Pancreas (tissue), 10 donors: ENCODE measurements around the gene PIK3CD. TPM values are rescaled to one million over a fixed set of nuclear protein-coding genes. Genes with fewer than 3 reads are reported as not detected.

Experiments used
- ATAC-seq, 4 donors: fragments of 200-7000 bp; cut with Tn5 transposase; one replicate each; pipeline versions ENCODE4 v1.8.0 to v1.9.1; 2020; ENCODE audit warnings: mild to moderate bottlenecking in 4 of 4, moderate library complexity in 4 of 4
- DNase-seq, 6 donors: peaks; one replicate each; pipeline ENCODE4 v3.0.0-alpha.2; 2020
- FAIRE-seq: peaks from 2 replicates; lab custom pipeline; 2012; peaks lifted over from hg19 to GRCh38; lab: Jason Lieb, UNC
- H3K27ac ChIP-seq, 4 donors: fragments of 200-600 bp; sonication (generic); 1 replicate in 3 of 4; 2 replicates in 1 of 4; pipeline versions ENCODE4 v1.5.0 to v1.8.0; 2020
- H3K27me3 ChIP-seq, 4 donors: fragments of 200-600 bp; one replicate each; pipeline ENCODE4 v1.8.0; 2021
- H3K36me3 ChIP-seq, 3 donors: fragments of 200-600 bp; sonication (generic) in 1 of 3; one replicate each; pipeline versions ENCODE4 v1.5.0 to v1.8.0; 2020 to 2021
- H3K4me1 ChIP-seq, 3 donors: fragments of 200-600 bp; one replicate each; pipeline ENCODE4 v1.8.0; 2021
- H3K4me3 ChIP-seq, 4 donors: fragments of 200-600 bp; sonication (generic) in 2 of 4; one replicate each; pipeline versions ENCODE4 v1.5.0 to v1.8.0; 2020 to 2021
- H3K9me3 ChIP-seq, 4 donors: fragments of 200-600 bp; one replicate each; pipeline ENCODE4 v1.8.0; 2021
- WGBS, 2 donors: extraction: QIAGEN DNeasy Blood & Tissue Kit; methylation state at CpG; one replicate each; pipeline ENCODE4 v1.1.7; 2013; 5-methylcytosine and 5-hydroxymethylcytosine counted together
- intact Hi-C, 3 donors: fragments of 100-400 bp; cut with DNase I; formaldehyde crosslinking; loops; one replicate each; pipeline versions ENCODE4 v1.11.1 to v1.14.2; 2022
- polyA plus RNA-seq, 2 donors: library from polyadenylated mRNA; stranded (reverse); fragments of 200-250 nt; gene quantifications; one replicate each; pipeline ENCODE4 v1.2.3, GENCODE V29; 2013
- total RNA-seq, 6 donors: library from RNA; stranded (reverse); fragmentation: NEBNext Ultra II Directional in 4 of 6; extraction: Animal tissue kit (Norgen Biotek cat#: 25700) in 4 of 6; gene quantifications; one replicate each; pipeline versions ENCODE4 v1.2.1 to v1.2.4, GENCODE V29; 2021 to 2023
- TF ChIP-seq, protein P1 (sequence below), 4 donors: fragments of 200-600 bp; sonication (generic) in 3 of 4; IDR thresholded peaks; one replicate each; pipeline versions ENCODE4 v1.5.0 to v1.8.0; 2021; ENCODE audit warnings: antibody characterized with exemption in 4 of 4
- donor health status: healthy with polysubstance abuse.
- donor health status: DM: no; HTN: no; CAD: no; lungs with moderate emphysema.
- donor health status: DM: no; HTN: no; CAD: no.
- donor health status: control.
- donor health status: control.
- donor health status: Bipolar disorder and iron deficiency.
- donor health status: DM: yes; HTN: yes; CAD: no.
- donor health status: DM: no; HTN: no; CAD: no.
- donor health status: DM: no; HTN: no; CAD: no.
- donor health status: DM: yes; HTN: yes; CAD: no.

Gene PIK3CD
- total and polyA plus RNA-seq, 8 donors: 1.9 to 10.6 (median 2.3) TPM

- no peaks in the 10 kb centered on the region for H3K9me3 ChIP-seq
- H3K4me1 ChIP-seq: no peaks in the 10 kb centered on the region
- DNase-seq (no peak), ATAC-seq (no peak), FAIRE-seq (no peak)
- H3K27ac ChIP-seq: no peak overlapping the region
- intact Hi-C loops: no loop called here
- TF ChIP-seq, protein P1, sequence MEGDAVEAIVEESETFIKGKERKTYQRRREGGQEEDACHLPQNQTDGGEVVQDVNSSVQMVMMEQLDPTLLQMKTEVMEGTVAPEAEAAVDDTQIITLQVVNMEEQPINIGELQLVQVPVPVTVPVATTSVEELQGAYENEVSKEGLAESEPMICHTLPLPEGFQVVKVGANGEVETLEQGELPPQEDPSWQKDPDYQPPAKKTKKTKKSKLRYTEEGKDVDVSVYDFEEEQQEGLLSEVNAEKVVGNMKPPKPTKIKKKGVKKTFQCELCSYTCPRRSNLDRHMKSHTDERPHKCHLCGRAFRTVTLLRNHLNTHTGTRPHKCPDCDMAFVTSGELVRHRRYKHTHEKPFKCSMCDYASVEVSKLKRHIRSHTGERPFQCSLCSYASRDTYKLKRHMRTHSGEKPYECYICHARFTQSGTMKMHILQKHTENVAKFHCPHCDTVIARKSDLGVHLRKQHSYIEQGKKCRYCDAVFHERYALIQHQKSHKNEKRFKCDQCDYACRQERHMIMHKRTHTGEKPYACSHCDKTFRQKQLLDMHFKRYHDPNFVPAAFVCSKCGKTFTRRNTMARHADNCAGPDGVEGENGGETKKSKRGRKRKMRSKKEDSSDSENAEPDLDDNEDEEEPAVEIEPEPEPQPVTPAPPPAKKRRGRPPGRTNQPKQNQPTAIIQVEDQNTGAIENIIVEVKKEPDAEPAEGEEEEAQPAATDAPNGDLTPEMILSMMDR (IDR thresholded peaks at IDR 0.05): no peak
- H3K4me3 ChIP-seq: no peak overlapping the region
- no peaks in the 10 kb centered on the region for H3K27me3 ChIP-seq
- whole genome bisulfite sequencing, 2 donors: 71 to 72% methylated on average over 10 of the region's 10 CpGs
- H3K36me3 ChIP-seq: peaks cover 0 to 7% (median 3%) of the 10 kb centered on the region in 3 donors
Observed at GRCh38 chr1:9606948-9607347, 44.6 kb upstream of the PIK3CD start.

DNA sequence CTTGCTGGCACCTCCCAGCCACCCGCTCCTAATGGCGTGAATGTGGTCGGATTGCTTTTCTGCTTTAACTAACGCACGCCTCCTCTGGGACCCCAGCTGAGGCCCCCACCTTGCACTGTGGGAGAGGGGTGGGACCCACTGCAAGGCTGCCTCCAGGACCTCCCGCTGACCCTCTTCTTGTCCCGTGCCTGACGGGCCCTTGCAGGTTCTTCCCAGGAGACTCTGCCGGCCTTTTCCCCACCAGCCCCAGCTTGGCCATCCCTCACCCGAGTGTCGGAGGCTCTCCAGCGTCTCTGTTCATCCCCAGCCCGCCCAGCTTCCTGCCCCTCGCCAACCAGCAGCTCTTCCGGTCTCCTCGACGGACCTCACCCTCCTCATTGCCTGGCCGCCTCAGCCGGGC is 44.2 kb upstream of the PIK3CD start:
- peak in 1 of 6 donors; percentile 44 for DNase-seq
- H3K27ac ChIP-seq: no peak overlapping the region
- ATAC-seq: no peak
- peaks cover 0 to 3% (median 3%) of the 10 kb centered on the region in 3 donors for H3K36me3 ChIP-seq
- H3K27me3 ChIP-seq: no peaks in the 10 kb centered on the region
- no peak for FAIRE-seq
- no peaks in the 10 kb centered on the region for H3K4me1 ChIP-seq
- 91 to 92% methylated on average over 19 of the region's 19 CpGs for WGBS, 2 donors
- no peaks in the 10 kb centered on the region for H3K9me3 ChIP-seq
- H3K4me3 ChIP-seq: no peak overlapping the region
- TF ChIP-seq, protein P1 (IDR thresholded peaks at IDR 0.05): no peak
- intact Hi-C loops: no loop called here

GRCh38 chr1:9609998-9610397 is 41.5 kb upstream of the PIK3CD start:
- ATAC-seq: no peak
- H3K36me3 ChIP-seq: no peaks in the 10 kb centered on the region
- 57 to 74% methylated on average over 5 of the region's 5 CpGs for WGBS, 2 donors

GRCh38 chr1:9610548-9610947 is 41.0 kb upstream of the PIK3CD start:
- Histone ChIP-seq H3K27me3 (no peaks in the 10 kb centered on the region), H3K27ac (no peak overlapping the region), H3K4me3 (no peak overlapping the region), H3K36me3 (no peaks in the 10 kb centered on the region), H3K4me1 (no peaks in the 10 kb centered on the region), H3K9me3 (no peaks in the 10 kb centered on the region)
- WGBS, 2 donors: 92 to 95% methylated on average over 25 of the region's 25 CpGs
- TF ChIP-seq, protein P1 (IDR thresholded peaks at IDR 0.05): no peak
- ATAC-seq (no peak), DNase-seq (peak in 2 of 6 donors; percentile 52 to 57), FAIRE-seq (no peak)
- intact Hi-C loops: no loop called here

More at GRCh38 chr1:9609998-9610397, 41.5 kb upstream of the PIK3CD start:
- Histone ChIP-seq H3K9me3 (no peaks in the 10 kb centered on the region), H3K27me3 (no peaks in the 10 kb centered on the region), H3K4me1 (no peaks in the 10 kb centered on the region), H3K4me3 (no peak overlapping the region), H3K27ac (no peak overlapping the region)
- DNase-seq: no peak
- intact Hi-C loops: no loop called here
- TF ChIP-seq, protein P1 (IDR thresholded peaks at IDR 0.05): no peak
- FAIRE-seq: no peak

DNA sequence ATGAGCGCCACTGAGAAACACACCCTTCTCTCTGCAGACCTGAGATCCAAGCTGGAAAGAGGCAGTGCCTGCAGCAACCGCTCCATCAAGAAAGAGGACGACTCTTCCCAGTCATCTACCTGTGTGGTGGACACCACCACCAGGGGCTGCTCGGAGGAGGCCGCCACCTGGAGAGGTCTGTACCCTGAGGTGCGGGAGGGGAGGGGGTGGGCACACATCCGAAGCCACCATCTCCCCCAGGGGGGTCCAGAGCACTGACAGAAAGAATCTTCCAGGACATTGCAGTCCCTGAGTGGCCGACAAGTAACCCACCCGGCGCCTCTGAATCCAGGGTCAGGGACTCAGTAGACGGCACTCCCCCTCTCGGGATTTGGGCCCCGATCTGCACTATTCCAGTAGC is 39.8 kb upstream of the PIK3CD start:
- no peaks in the 10 kb centered on the region for H3K9me3 ChIP-seq
- H3K4me3 ChIP-seq: no peak overlapping the region
- H3K36me3 ChIP-seq: no peaks in the 10 kb centered on the region
- DNase-seq (no peak), ATAC-seq (no peak), FAIRE-seq (no peak)
- intact Hi-C loops: no loop called here
- TF ChIP-seq, protein P1 (IDR thresholded peaks at IDR 0.05): no peak
- no peaks in the 10 kb centered on the region for H3K27me3 ChIP-seq
- H3K4me1 ChIP-seq: no peaks in the 10 kb centered on the region
- H3K27ac ChIP-seq: no peak overlapping the region
- 88 to 92% methylated on average over 13 of the region's 13 CpGs for WGBS, 2 donors
